HG02588 (cell line): ENCODE data around the gene CDK16.

Experiments used
- ATAC-seq: cut with Tn5 transposase; IDR thresholded peaks from one replicate; pipeline ENCODE4 v1.9.1; 2021; ENCODE audit warnings: mild to moderate bottlenecking, moderate library complexity; ENCODE audit not compliant: unreplicated experiment

The CDK16 gene

DNA sequence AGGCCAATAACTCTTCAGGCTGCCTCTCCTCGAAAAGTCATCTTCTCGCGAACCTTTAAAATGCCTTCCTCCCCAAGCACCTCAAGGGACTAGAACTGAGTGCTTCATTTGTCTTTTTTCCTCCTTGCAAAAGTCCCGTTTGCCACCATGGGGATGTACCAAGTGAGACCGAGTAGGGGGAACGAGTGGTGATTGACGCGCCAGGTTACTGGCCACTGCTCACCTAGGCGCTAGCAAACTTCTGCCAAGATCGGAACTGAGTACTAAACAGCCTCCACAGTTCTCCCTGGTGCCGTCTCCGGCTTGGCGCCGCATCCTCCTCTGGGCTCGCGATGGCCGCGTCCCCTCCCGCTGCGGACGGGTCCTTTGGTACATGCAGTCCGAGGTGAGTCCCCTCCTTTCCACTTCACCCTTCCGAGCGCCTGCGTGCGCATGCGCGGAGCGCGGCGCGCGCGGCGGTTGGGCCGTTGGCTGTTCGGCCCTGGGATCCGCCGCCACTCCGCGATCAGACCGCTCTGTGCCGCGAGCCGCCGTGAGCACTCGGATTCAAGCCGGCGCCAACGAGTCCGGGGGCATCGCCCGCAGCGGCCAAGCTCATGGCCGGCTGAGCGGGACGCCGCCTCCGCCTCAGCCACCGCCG is at the start of gene CDK16:
CDK16 (plus strand) TSS at position 402 of the 640 bp plus-strand sequence. CDS start 4,877 bp downstream, outside the sequence.
- peak; percentile 39 for ATAC-seq

DNA sequence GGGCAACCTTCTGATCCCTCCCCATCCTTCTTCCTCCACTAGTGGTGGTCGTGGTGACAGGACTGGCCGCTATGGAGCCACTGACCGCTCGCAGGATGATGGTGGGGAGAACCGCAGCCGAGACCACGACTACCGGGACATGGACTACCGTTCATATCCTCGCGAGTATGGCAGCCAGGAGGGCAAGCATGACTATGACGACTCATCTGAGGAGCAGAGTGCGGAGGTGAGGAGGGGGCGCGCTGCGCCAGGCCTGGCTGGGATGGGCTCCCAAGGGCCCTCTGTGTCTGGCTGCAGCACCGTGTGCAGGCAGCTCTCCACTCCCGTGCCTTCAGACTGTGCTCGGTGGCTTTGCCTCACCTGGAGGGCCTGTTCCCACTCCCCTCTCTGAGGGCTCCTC is 49.2 kb upstream of the CDK16 start:
- ATAC-seq, result no peak

DNA sequence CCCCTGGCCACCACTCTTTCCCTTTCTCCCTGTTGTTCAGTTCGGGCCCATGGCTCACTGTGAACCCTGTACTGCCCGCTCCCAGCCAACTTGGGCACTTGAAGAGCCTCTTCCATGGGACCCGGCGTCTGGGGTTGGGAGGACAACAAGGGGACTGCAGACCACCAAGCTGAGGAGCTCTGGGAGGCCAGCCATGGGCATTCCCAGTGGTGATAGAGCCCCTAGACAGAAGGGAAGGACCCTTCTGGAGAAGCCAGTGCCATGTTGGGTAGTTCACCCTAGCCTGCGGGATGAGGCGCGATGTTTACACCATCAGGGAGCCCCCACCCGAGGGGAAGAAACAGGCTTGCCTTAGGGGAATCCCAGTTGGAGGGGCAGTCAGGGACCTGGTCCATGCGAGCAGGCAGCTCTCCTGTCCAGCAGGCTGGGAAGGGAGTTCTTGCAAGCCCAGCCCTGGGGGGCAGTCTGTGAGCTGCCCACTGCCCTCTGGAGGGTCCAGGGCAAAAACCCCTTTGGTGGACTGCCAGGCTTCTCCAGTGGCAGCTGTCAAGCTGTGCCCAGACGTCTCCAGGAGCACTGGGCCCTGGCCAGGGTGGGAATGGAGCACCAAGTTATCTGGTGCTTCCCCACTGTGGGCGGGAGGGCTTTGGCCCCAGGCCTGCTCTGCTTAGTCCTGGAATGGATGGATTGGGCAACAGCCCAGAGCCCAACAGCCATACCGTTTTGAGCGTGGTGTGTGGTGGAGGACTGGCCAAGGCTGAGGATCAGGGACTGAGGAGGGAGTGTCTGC is 48.6 kb upstream of the CDK16 start:
- no peak for ATAC-seq

DNA sequence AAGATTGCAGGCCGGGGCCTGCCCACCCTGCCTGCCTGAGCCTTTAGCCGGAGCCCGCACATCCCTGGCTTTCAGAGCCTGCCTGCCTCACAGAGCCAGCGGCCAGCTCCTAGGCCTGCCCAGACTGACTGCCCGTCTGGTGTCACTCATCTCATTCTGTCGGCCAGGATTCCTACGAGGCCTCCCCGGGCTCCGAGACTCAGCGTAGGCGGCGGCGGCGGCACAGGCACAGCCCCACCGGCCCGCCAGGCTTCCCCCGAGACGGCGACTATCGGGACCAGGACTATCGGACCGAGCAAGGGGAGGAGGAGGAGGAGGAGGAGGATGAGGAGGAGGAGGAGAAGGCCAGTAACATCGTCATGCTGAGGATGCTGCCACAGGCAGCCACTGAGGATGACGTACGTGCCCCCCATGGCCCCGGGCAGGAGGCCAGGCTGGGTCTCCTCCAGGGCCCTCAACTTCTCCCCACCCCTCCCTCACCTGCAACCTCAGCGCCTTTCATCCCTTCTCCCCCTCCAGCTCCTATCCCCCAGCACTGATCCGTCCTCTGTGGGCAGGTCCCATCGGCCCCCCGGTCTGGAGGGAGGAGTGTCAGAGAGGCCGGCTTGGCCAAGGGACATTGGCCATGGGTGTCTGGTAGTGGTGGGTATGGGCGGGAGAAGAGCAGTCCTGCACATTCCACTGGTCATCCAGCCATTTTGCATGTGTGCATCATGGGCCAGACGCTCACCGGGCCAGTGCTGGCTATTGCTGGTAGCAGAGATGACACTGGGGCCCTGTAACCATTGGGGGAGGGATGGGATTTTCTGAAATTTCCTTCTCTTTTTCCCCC is 47.4 kb upstream of the CDK16 start:
- no peak for ATAC-seq

DNA sequence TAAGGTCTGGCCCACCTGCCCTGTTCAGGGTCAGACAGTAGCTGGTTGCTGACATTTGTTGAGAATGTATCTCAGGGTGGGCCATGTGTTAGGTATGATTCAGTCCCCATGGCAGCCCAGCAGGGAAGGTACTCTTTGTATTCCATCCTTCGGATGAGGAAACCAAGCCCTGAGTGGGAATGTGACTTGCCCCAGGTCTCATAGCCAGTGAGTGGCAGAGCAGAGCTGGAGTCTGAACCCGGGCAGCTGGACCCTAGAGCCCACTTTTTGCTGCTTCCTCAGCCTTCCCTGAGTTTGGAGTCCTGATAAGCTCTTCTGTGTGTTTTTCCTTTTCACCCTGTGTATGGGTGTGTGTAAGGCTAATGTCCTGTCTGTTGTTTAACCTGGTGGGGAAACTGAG is 46.5 kb upstream of the CDK16 start:
- no peak for ATAC-seq

DNA sequence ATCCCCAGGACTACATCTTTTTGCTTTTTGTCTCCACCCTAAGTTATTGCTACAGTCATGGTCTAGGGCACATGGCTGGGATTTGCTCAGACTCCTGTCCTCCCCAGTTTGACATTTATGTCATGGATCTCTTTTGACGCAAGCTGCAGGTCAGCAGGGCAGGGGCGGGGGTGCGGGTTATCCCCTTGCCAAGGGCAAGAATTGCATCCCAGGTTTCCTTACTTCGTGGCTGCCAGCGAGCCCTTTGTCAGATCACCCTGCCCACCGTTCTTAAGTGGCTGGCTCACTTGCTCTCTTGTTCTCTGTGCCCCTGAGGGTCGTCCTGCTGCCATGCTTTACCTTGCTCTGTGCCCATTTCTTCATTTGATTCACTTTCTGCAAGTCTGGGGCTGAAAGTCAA is 45.9 kb upstream of the CDK16 start:
- no peak for ATAC-seq

DNA sequence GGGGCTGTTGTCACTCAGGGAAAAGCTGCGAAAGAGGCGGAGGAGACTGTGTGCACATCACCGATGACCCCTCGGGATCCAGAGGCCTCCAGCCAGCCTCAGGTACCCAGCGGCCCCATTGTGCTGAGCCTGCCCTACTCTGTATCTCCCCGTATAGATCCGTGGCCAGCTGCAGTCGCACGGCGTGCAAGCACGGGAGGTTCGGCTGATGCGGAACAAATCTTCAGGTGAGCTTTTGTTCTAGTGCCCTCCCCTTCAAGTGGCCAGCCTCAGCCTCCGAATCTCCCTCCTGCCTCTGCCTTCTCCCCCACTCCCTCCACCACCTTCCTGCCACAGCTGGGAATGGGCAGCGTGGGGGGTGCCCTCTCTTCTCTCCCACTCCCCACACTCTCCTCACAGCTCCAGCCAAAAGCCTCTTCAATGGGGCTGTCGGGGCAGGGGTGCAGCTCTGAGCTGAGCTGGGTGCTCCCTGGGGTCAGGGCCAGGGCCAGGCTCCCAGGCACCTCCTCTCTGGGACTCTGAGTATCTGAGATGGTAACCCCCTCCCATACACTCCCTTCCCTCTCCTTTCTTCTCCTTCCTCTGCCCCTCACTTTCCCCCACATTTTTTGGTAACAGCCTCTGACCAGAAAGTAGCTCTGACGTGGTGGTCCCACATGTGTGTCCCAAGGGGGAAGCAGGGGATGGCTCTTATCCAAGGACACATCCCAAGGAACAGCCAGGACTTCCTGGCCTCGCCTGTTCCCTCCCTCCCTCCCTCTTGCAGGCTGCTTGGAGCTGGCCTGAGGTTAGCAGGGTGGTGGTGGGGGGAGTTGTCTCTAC is 45.3 kb upstream of the CDK16 start:
- ATAC-seq, result no peak

DNA sequence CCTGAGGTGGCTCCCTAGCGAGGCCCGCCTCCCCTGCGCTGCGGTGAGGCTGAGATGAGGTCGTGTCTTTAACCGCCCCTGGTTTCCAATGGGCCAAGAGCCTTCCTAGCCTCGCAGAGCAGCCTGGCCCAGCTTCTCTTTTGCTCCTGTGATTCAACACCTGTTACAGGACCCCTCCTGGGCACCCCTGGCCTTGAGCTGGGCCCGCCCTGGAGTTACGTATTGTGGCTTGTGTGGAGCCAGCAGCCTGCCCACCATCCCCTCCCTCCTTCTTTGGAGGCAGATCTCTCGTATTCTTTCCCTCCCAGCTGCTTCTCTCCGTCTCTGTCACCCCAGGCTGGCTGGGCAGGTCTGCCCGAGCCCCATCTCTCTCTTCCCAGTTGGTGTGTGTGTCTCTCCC is 44.1 kb upstream of the CDK16 start:
- ATAC-seq, result no peak

DNA sequence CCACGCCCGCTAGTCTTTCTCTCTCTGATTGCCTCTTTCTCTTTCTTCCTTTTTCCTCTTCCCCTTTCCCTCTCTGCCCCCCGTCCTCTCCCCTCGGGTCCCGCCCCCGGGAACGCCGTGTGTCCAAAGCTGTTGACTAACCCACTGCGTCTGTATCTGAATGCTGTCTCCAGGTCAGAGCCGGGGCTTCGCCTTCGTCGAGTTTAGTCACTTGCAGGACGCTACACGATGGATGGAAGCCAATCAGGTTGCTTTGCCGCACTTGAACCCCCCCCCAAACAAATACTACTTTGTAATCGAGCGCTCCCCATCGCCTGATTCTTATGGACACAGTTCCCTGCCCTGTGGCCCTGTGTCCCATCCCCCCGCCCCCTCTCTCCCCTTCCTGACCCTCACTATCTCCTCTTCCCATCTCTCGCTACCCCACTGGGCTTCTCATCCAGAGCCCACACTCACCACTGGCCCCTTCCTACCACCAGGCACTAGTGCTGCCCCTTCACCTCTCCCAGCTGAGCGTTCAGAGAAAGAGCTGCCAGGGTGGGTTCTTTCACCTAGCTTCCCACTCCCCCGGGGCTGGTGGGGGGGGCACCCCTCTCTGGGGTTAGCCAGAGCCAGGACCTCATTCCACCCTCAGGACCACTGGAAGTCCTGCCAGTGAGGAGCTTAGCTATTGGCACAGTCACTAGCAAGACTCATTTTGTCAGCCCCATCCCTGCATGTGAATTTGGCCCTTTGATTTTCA is 43.5 kb upstream of the CDK16 start:
- no peak for ATAC-seq

DNA sequence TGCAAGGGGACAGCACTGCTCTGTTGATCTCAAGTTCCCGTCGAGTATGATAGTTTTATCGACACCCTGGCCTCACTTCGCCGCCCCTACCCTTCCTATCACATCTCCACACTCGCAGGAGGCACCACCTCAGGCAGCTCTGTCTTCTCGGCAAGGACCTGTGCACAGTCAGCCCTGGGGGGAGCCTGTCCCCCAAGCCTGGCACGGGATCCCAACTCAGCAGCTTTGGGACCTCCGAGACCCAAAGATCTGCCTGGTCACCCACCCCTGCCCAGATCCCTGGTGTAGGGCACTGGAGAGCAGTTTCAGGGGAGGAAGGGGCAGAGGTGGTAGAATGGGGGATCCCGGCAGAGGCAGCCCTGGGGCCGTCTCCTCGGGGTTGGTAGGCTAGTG is 42.9 kb upstream of the CDK16 start:
- no peak for ATAC-seq

DNA sequence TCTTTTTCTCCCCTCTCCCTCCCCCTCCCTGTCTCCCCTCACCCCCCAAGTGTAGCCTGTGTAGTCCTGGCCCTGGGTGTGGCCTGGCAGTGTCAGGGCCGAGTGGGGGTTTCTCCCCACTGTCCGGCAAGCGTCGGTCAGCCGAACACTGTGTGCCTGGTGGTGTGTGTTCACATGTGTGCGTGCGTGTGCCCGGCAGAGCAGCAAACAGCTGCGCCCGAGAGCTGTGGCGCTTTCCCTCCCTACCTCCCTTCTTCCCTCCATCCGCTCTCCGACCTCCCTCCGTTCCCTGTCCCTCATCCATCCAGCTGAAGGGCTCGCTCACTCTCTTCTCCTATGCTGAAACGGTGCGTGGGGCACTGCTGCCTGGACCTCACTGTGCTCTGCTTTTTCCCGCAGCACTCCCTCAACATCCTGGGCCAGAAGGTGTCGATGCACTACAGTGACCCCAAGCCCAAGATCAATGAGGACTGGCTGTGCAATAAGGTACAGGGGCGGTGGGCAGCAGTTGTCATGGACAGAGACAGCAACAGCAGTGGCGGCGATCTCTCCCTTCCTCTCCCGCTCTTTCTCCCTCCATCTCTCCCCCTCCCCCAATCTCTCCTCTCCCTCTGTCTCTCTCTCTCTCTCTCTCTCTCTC is 42.3 kb upstream of the CDK16 start:
- no peak for ATAC-seq

DNA sequence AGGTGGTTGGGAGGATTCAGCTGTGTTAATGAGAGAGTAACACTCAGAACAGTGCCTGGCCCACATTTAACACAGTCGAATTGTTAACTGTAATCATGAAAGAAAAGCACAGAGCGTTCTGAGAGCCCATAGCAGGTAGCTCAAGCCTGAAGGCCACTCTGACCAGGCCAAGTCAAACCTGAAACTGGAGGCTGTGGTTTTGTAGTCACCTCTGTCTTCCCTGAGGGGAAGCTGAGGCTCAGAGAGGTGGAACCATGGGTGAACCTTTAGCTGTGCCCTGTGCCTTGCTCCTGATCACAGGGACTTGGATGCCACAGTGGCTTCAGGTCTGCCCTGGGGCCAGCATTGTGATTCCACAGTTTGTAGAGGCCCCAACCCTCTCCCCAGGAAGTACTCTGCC is 41.4 kb upstream of the CDK16 start:
- no peak for ATAC-seq

DNA sequence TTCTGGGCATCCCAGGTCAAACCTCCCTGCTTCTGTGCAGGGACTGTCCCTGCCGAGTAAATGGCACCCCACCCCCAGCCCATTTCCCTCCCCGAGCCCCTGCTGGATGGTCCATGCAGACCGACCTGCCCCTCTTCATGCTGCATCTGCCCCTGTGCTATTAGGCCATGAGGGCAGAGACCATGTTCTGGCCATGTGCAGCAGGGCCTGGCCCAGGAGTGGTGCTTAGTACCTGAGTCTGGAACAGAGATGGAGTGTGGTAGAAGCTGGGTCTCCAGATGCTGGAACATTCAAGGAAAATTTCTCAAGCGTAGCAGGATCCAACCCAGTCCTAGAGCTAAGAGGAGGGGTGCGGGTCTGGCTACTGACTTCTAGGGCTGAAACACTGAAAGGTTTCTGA is 40.1 kb upstream of the CDK16 start:
- ATAC-seq, result no peak

DNA sequence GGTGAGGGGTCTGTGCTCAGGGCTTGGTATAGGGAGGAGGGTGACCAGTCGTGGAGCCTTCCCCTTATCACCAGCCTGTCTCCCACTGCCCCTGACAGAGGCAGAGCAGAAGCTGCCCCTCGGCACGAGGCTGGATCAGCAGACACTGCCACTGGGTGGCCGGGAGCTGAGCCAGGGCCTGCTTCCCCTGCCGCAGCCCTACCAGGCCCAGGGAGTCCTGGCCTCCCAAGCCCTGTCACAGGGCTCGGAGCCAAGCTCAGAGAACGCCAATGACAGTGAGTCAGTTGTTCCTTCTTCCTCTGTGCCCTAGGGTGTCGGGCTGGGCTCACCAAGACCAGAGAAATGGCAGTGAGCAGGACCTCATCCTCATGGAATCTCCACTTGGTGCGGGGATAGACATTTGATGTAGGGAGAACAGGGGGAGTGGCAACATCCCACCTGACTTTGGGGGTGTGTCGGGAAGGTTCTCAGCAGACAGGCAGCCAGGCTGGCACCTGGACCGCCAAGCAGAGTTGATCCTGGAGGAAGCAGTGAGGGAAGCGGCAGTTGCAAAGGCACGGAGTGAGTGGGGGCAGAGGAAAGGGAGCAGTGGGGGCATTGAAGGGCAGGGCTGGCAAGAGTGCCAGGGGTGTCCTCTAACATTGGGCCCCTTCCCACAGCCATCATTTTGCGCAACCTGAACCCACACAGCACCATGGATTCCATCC is 39.1 kb upstream of the CDK16 start:
- ATAC-seq, result no peak

DNA sequence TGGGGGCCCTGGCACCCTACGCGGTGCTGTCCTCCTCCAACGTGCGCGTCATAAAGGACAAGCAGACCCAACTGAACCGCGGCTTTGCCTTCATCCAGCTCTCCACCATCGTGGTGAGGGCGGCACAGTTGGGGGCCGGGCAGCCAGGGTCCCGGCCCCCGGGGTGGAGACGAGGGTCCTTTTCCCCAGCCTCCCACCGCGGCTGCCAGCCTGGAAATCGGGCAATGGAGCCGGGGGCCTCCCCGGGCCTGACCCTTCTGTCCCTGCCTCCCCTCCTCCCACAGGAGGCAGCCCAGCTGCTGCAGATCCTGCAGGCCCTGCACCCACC is 38.6 kb upstream of the CDK16 start:
- no peak for ATAC-seq

DNA sequence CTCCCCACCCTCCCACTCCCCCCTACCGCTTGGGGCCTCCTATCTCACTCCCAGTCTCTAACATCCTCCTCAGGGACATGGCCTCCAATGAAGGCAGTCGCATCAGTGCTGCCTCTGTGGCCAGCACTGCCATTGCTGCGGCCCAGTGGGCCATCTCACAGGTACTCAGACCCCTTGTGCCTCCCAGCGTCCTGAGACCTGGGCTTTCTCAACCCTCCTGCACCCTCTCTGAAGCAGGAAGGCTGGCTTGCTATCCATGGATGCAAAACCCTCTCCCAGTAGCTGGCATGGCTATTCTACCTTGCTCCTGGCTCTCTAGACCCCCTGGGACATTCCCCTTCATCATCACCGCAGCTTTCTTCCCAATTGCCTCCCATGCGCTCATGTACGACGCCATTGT is 38.1 kb upstream of the CDK16 start:
- ATAC-seq, result no peak

DNA sequence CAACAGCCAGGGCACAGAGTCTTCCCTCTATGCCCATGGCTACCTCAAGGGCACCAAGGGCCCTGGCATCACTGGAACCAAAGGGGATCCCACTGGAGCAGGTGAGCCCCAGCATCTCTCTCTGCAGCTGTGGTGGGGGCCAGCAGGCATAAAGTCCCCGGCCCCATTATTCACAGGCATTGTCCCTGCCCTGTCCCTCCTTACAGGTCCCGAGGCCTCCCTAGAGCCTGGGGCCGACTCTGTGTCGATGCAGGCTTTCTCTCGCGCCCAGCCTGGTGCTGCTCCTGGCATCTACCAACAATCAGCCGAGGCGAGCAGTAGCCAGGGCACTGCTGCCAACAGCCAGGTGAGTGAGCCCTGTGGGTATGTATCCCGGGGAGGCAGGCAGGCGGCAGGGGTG is 37.2 kb upstream of the CDK16 start:
- no peak for ATAC-seq

DNA sequence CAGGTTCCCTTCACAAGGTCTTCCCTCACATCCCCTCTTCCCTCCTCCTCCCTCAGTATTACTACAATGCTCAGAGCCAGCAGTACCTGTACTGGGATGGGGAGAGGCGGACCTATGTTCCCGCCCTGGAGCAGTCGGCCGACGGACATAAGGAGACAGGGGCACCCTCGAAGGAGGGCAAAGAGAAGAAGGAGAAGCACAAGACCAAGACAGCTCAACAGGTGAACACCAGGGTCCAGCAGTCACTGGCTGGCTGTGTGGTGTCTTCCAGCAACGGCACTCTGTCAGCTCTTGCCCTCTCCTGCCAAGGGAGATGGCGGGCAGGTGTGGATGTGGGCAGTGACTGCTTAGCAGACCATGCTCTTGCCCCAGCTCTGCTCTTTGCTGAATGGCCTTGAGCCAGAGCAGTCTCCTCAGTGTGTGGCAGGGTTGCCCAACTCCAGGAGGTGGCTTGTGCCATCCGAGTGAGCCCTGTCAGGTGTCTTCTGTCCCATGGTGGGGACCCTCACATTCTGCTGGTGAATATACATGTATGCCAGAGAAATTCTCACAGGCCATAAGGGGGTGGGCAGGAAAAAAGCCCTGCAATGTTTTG is 36.3 kb upstream of the CDK16 start:
- no peak for ATAC-seq

DNA sequence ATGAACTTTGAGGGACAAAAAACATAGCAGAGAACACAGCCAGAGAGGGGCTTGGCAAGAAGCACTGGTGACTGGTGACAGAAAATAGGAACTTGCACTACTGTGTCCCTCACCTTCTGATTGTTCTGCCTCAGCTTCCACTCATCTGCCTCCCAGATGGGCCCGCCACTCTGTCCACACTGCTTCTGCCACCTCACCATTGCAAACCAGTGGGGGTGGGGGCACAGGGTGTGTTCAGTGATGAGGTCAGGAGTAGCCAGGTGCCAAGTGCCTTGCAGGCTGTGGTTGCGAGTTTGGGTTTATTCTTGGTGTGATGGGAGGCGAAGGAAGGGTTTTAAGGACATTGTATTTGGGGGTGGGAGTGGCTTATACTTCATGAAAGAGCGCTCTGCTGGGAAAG is 34.0 kb upstream of the CDK16 start:
- ATAC-seq, result no peak
